ENCODE measurements around the gene EXTL2.
A peak's percentile ranks its signal among the peaks of the same experiment; 100 is the strongest.

The EXTL2 gene

DNA sequence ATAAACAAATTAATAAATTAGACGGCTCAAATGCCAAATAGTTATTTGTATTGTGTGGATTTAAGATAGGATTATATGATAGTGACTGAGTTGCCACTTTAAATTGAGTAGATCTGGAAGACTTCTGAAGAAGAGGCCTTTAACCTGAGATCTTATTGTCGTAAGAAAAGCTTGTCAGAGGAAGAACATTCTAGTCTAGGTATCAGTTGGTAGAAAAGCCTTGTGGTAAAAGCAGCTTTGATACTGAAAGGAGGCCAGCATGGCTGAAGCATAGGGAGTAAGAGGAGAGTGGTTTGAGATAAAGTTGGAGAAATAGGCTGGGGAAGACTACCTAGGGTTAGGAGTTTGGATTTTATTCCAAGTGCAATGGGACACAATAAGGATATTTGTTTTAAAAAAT, 30.3 kb upstream of the EXTL2 start:
- TF ChIP-seq, protein P1, sequence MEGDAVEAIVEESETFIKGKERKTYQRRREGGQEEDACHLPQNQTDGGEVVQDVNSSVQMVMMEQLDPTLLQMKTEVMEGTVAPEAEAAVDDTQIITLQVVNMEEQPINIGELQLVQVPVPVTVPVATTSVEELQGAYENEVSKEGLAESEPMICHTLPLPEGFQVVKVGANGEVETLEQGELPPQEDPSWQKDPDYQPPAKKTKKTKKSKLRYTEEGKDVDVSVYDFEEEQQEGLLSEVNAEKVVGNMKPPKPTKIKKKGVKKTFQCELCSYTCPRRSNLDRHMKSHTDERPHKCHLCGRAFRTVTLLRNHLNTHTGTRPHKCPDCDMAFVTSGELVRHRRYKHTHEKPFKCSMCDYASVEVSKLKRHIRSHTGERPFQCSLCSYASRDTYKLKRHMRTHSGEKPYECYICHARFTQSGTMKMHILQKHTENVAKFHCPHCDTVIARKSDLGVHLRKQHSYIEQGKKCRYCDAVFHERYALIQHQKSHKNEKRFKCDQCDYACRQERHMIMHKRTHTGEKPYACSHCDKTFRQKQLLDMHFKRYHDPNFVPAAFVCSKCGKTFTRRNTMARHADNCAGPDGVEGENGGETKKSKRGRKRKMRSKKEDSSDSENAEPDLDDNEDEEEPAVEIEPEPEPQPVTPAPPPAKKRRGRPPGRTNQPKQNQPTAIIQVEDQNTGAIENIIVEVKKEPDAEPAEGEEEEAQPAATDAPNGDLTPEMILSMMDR (conservative IDR thresholded peaks at IDR 0.05; ENCODE audit: control insufficient read depth, insufficient read depth, low read depth, low read length): no peak
- H3K4me3 ChIP-seq (ENCODE audit: control insufficient read depth, low read depth, low read length): no peak overlapping the region
- DNase-seq (ENCODE audit: low read depth): no peak

DNA sequence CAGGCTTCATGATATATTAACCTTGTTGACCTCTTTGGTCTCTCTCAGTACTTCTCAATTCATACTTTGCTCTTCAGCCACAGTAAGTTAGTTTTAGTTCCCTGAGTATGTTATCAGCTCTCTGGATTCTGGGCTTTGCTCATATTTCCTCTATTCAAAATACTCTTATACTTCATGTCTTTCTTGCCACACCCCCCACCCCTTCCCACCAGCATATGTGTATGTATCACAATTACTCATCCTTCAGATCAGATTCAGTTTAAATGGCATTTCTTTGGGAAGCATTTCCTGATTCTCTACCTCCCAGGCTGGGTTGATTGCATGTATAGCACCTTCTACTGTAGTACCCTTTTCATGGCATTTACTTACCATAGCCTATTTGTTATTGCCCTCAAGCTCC, 29.6 kb upstream of the EXTL2 start:
- no peak overlapping the region for H3K4me3 ChIP-seq (ENCODE audit: control insufficient read depth, low read depth, low read length)
- TF ChIP-seq, protein P1 (conservative IDR thresholded peaks at IDR 0.05; ENCODE audit: control insufficient read depth, insufficient read depth, low read depth, low read length): no peak
- peak; percentile 19 for DNase-seq (ENCODE audit: low read depth)

DNA sequence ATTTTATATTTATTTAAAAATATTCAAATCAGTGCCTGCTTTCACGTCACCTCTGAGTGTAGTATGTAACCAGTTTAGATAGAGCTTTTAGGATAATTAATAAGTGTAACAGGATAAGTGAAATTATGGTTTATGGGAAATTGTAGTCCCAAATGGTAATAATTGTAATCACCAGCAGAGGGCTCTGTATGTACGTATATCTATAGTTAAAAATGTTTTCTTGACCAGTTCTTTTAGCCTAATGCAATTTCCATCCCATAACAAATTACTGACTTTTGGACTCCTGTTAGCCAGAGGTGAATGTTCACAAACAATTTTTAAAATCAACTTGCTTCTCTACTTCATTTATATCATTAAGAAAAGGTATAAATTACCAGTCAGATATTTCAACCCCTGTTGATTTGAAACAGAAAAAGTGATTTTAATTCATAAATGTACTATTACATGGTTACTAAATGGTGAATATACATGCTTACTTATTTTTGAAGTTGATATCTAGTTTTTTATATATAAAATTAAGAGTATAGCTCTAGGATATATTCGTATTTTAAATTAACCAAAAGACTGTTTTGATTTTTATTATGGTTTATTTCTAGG, 26.6 kb upstream of the EXTL2 start:
- no peak overlapping the region for H3K4me3 ChIP-seq (ENCODE audit: control insufficient read depth, low read depth, low read length)
- peak; percentile 70 for DNase-seq (ENCODE audit: low read depth)
- TF ChIP-seq, protein P1 (conservative IDR thresholded peaks at IDR 0.05; ENCODE audit: control insufficient read depth, insufficient read depth, low read depth, low read length): peak; percentile 45

DNA sequence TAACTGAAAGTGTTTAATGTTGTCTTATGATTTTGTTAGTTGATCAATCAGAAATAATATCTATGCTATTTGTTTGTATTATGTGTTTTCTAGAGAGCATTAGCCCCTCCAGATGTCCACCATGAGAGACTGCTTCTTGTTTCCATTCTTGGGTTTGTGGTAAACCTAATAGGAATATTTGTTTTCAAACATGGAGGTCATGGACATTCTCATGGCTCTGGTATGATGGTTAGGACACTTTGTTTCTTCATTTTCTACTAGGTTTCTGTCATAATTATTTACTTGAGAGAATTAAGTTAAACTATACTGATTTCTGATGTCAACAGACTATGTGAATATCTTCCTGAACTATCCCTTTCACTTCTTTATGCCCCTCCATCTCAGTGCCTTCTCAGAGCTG, 17.4 kb upstream of the EXTL2 start:
- H3K4me3 ChIP-seq (ENCODE audit: control insufficient read depth, low read depth, low read length): no peak overlapping the region
- DNase-seq (ENCODE audit: low read depth): no peak
- TF ChIP-seq, protein P1 (conservative IDR thresholded peaks at IDR 0.05; ENCODE audit: control insufficient read depth, insufficient read depth, low read depth, low read length): no peak

DNA sequence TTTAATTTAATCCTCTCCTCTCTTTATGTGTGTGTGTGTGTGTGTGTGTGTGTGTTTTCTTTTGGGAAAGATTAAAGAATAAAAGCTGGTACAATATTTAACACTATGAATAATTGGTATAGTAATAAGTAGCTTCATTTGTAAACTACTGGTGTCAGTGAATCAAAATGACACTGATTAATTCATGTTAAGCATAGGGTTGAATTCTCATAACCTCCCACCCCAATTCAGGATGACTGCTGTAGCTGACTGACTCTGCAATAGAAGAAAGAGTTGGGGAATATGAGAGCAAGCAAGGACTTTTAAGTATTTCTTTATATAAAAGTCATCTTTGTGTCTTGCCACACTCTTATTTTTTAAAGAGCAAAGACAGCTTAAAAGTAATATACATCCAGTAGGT, 14.4 kb upstream of the EXTL2 start:
- TF ChIP-seq, protein P1 (conservative IDR thresholded peaks at IDR 0.05; ENCODE audit: control insufficient read depth, insufficient read depth, low read depth, low read length): no peak
- no peak for DNase-seq (ENCODE audit: low read depth)

DNA sequence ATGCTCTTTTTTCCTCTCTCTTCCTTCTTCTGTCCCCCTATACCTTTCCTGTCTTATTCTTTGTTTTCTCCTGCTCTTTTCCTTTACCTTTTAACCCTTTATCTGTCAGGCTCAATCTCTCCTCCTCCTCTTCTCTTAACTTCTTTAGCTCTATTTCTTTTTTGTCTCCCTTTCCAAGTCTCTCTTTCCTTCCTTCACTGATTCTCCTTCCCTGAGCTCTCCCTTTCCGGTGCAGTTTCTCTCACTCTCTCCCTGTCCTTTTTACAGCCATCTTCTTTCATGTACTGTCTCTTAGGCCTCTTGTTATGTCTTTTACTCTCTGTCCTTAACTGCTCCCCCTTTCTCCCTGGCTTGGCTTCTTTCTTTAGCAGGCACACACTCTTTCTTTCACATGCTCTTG, 13.2 kb upstream of the EXTL2 start:
- DNase-seq (ENCODE audit: low read depth): no peak
- TF ChIP-seq, protein P1 (conservative IDR thresholded peaks at IDR 0.05; ENCODE audit: control insufficient read depth, insufficient read depth, low read depth, low read length): no peak

More for the DNA sequence above, 14.4 kb upstream of the EXTL2 start:
- no peak overlapping the region for H3K4me3 ChIP-seq (ENCODE audit: control insufficient read depth, low read depth, low read length)

DNA sequence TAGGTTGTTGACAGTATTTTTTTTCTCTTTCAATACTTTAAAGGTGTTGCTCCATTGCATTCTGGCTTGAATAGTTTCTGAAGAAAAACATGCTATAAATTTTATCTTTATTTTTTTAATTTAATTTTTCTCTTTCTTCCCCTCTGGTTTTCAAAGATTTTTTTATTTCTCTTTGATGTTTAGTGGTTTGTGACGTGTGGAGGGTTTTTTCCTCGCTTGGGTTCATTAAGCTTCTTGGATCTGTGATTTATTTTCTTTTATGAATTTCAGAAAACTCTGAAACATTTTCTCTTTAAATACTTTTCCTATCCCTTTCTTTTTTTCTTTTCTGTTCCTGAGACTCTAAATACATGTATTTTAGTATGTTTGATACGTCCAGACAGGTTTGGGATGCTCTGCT, 10.5 kb upstream of the EXTL2 start:
- no peak for DNase-seq (ENCODE audit: low read depth)
- TF ChIP-seq, protein P1 (conservative IDR thresholded peaks at IDR 0.05; ENCODE audit: control insufficient read depth, insufficient read depth, low read depth, low read length): no peak
- no peak overlapping the region for H3K4me3 ChIP-seq (ENCODE audit: control insufficient read depth, low read depth, low read length)

More for the DNA sequence above, 13.2 kb upstream of the EXTL2 start:
- H3K4me3 ChIP-seq (ENCODE audit: control insufficient read depth, low read depth, low read length): no peak overlapping the region

Measured in fibroblast of mammary gland (primary cell).